Measurements from ENCODE around the gene JMJD6.

The JMJD6 gene

GRCh38 chr17:76696763-76697701 lies 29.4 kb downstream of the JMJD6 start:
- no peak overlapping the region for H3K4me3 ChIP-seq (replicated peaks; ENCODE audit: insufficient read depth, low read length)
- H3K27me3 ChIP-seq (ENCODE audit: insufficient read depth, poor library complexity, severe bottlenecking), result no peaks in the 10 kb centered on the region
- no peak for DNase-seq (ENCODE audit: low read depth in 1 of 2, low spot score in 1 of 2)
- no peak overlapping the region for H3K27ac ChIP-seq (replicated peaks)
- TF ChIP-seq CTCF (IDR thresholded peaks at IDR 0.05; ENCODE audit: insufficient read depth, low read length) (no peak), SPI1 (IDR thresholded peaks at IDR 0.05; ENCODE audit: borderline replicate concordance, low read depth) (no peak), POLR2AphosphoS5 (IDR thresholded peaks at IDR 0.05; ENCODE audit: low read depth) (no peak), REST (IDR thresholded peaks at IDR 0.05; ENCODE audit: insufficient replicate concordance, low read depth) (no peak), GABPA (IDR thresholded peaks at IDR 0.05; ENCODE audit: low read depth) (no peak)

GRCh38 chr17:76695059-76695831 lies 31.2 kb downstream of the JMJD6 start:
- no peak for DNase-seq (ENCODE audit: low read depth in 1 of 2, low spot score in 1 of 2)
- Histone ChIP-seq H3K4me3 (replicated peaks; ENCODE audit: insufficient read depth, low read length) (no peak overlapping the region), H3K27me3 (ENCODE audit: insufficient read depth, poor library complexity, severe bottlenecking) (no peaks in the 10 kb centered on the region), H3K27ac (replicated peaks) (no peak overlapping the region)
- TF ChIP-seq GABPA (IDR thresholded peaks at IDR 0.05; ENCODE audit: low read depth) (no peak), POLR2AphosphoS5 (IDR thresholded peaks at IDR 0.05; ENCODE audit: low read depth) (no peak), SPI1 (IDR thresholded peaks at IDR 0.05; ENCODE audit: borderline replicate concordance, low read depth) (no peak), REST (IDR thresholded peaks at IDR 0.05; ENCODE audit: insufficient replicate concordance, low read depth) (no peak), CTCF (IDR thresholded peaks at IDR 0.05; ENCODE audit: insufficient read depth, low read length) (no peak)

- Histone ChIP-seq H3K27ac (replicated peaks) (no peak overlapping the region), H3K27me3 (ENCODE audit: insufficient read depth, poor library complexity, severe bottlenecking) (no peaks in the 10 kb centered on the region), H3K4me3 (replicated peaks; ENCODE audit: insufficient read depth, low read length) (no peak overlapping the region)
- TF ChIP-seq REST (IDR thresholded peaks at IDR 0.05; ENCODE audit: insufficient replicate concordance, low read depth) (no peak), SPI1 (IDR thresholded peaks at IDR 0.05; ENCODE audit: borderline replicate concordance, low read depth) (no peak), CTCF (IDR thresholded peaks at IDR 0.05; ENCODE audit: insufficient read depth, low read length) (no peak), POLR2AphosphoS5 (IDR thresholded peaks at IDR 0.05; ENCODE audit: low read depth) (no peak), GABPA (IDR thresholded peaks at IDR 0.05; ENCODE audit: low read depth) (no peak)
- no peak for DNase-seq (ENCODE audit: low read depth in 1 of 2, low spot score in 1 of 2)
Observed at GRCh38 chr17:76691379-76692191, 34.8 kb downstream of the JMJD6 start.

Data from HL-60 (cell line).